Medulla oblongata (tissue), 1 donor: ENCODE measurements around the gene RPS3.

ENCODE experiments used
- DNase-seq: peaks from one replicate; pipeline ENCODE4 v3.0.0-alpha.2; 2015; ENCODE audit errors: extremely low spot score

RPS3 gene

GRCh38 chr11:75434886-75435570, 35.7 kb downstream of the RPS3 start:
- no peak for DNase-seq

GRCh38 chr11:75435571-75435925, 36.2 kb downstream of the RPS3 start:
- no peak for DNase-seq

GRCh38 chr11:75436806-75437205, 37.5 kb downstream of the RPS3 start:
- DNase-seq = no peak

- DNase-seq = no peak
Measured at GRCh38 chr11:75437966-75438659, 38.8 kb downstream of the RPS3 start.

GRCh38 chr11:75439026-75439425, 39.7 kb downstream of the RPS3 start:
- no peak for DNase-seq

GRCh38 chr11:75439495-75440120, 40.3 kb downstream of the RPS3 start:
- DNase-seq = no peak

- DNase-seq = no peak
Measured at GRCh38 chr11:75440960-75441803, 41.9 kb downstream of the RPS3 start.

- no peak for DNase-seq
Measured at GRCh38 chr11:75441804-75442132, 42.5 kb downstream of the RPS3 start.

- DNase-seq = no peak
Measured at GRCh38 chr11:75442161-75442885, 43.0 kb downstream of the RPS3 start.

GRCh38 chr11:75443043-75443442, 43.7 kb downstream of the RPS3 start:
- DNase-seq = no peak

- peak; percentile 75 for DNase-seq
Measured at GRCh38 chr11:75445315-75445953, 46.1 kb downstream of the RPS3 start.

- no peak for DNase-seq
Measured at GRCh38 chr11:75447415-75447814, 48.1 kb downstream of the RPS3 start.

- DNase-seq = no peak
Measured at GRCh38 chr11:75449271-75449670, 50.0 kb downstream of the RPS3 start.

GRCh38 chr11:75449776-75450175, 50.5 kb downstream of the RPS3 start:
- DNase-seq = no peak

- no peak for DNase-seq
Measured at GRCh38 chr11:75450236-75450635, 50.9 kb downstream of the RPS3 start.

GRCh38 chr11:75450826-75451821, 51.8 kb downstream of the RPS3 start:
- DNase-seq = no peak

- no peak for DNase-seq
Measured at GRCh38 chr11:75453916-75454655, 54.8 kb downstream of the RPS3 start.

- no peak for DNase-seq
Measured at GRCh38 chr11:75454987-75455386, 55.7 kb downstream of the RPS3 start.
